HCT116 (cell line): Measurements from ENCODE around the gene TMEM203. TPM values are rescaled to one million over a fixed set of nuclear protein-coding genes. Genes with fewer than 3 reads are reported as not detected.

Experiments
- ATAC-seq: fragments of 200-7000 bp; cut with Tn5 transposase; 2 replicates; pipeline ENCODE4 v1.9.1; 2020; ENCODE audit warnings: mild to moderate bottlenecking, moderate library complexity
- BruUV-seq: library from RNA; stranded (reverse); fragments of 400-500 nt; replicated peaks from 2 replicates; lab custom pipeline; 2021; lab: Mats Ljungman, UMichigan
- CTCF ChIA-PET: fragments of 300-600 bp; sonication (Branson Sonifier 250); formaldehyde crosslinking; loops from one replicate; lab custom pipeline; 2021; ENCODE audit warnings: antibody characterized with exemption; lab: Charles Lee
- POLR2A ChIA-PET: fragments of 300-600, 350-600 bp; sonication (Branson Sonifier 250); formaldehyde crosslinking; loops from one replicate; lab custom pipeline; 2021; ENCODE audit warnings: antibody characterized with exemption; lab: Charles Lee
- RAD21 ChIA-PET, 2 experiments: fragments of 300-600 bp; sonication (Branson Sonifier 250); formaldehyde crosslinking; loops; one replicate each; lab custom pipeline; 2023; ENCODE audit warnings: low total read pairs in 2 of 2; ENCODE audit not compliant: uncharacterized antibody in 2 of 2, unreplicated experiment in 2 of 2, low non-redundant PET in 1 of 2; lab: Charles Lee
- DNase-seq: peaks from one replicate; pipeline ENCODE4 v3.0.0-alpha.2; 2010; ENCODE audit warnings: low read depth, low spot score
- H2AFZ ChIP-seq: fragments of 200-600 bp; shearing (Covaris generic), sonication (generic); 2 replicates; pipeline ENCODE4 v1.6.1; 2017; ENCODE audit warnings: low read depth, mixed run types, mixed read lengths, antibody characterized with exemption, low read length; ENCODE audit not compliant: poor library complexity, severe bottlenecking
- H3K27ac ChIP-seq: 2 replicates; pipeline ENCODE4 v1.5.1; 2012; ENCODE audit warnings: low read depth, low read length
- H3K27me3 ChIP-seq: fragments of 200-600 bp; sonication (generic); 2 replicates; pipeline ENCODE4 v1.6.1; 2016; ENCODE audit warnings: mixed run types, low read length, mixed read lengths; ENCODE audit not compliant: insufficient read depth
- H3K36me3 ChIP-seq, 2 experiments: fragments of 200-500 bp in 1 of 2; fragments of 200-600 bp in 1 of 2; sonication (Bioruptor generic) in 1 of 2; sonication (generic) in 1 of 2; 2 replicates each; pipeline versions ENCODE4 v1.5.1 to v1.6.1; 2014 to 2016; ENCODE audit warnings: low read length in 2 of 2, inconsistent platforms in 1 of 2, mixed read lengths in 1 of 2, mixed run types in 1 of 2; ENCODE audit not compliant: insufficient read depth in 2 of 2, control insufficient read depth in 1 of 2
- H3K4me1 ChIP-seq, 2 experiments: fragments of 200-600 bp in 1 of 2; sonication (generic) in 1 of 2; 2 replicates each; pipeline versions ENCODE4 v1.5.1 to v1.6.1; 2012 to 2017; ENCODE audit warnings: low read length in 2 of 2, inconsistent platforms in 1 of 2, mild to moderate bottlenecking in 1 of 2, mixed read lengths in 1 of 2, mixed run types in 1 of 2, moderate library complexity in 1 of 2; ENCODE audit not compliant: insufficient read depth in 2 of 2, control insufficient read depth in 1 of 2
- H3K4me2 ChIP-seq: fragments of 200-600 bp; sonication (generic); 2 replicates; pipeline ENCODE4 v1.6.1; 2017; ENCODE audit warnings: mixed run types, low read length, mixed read lengths
- H3K4me3 ChIP-seq, 2 experiments: fragments of 200-600 bp in 1 of 2; sonication (generic) in 1 of 2; replicated peaks in 1 of 2; 2 replicates each; pipeline ENCODE4 v1.5.1; 2011 to 2016; ENCODE audit warnings: low read length in 2 of 2, control low read depth in 1 of 2, low read depth in 1 of 2, mild to moderate bottlenecking in 1 of 2, mixed read lengths in 1 of 2, mixed run types in 1 of 2
- H3K79me2 ChIP-seq: fragments of 200-600 bp; sonication (generic); 2 replicates; pipeline ENCODE4 v1.6.1; 2017; ENCODE audit warnings: mild to moderate bottlenecking, mixed run types, low read length, moderate library complexity, mixed read lengths; ENCODE audit not compliant: insufficient read depth
- H3K9ac ChIP-seq: fragments of 200-600 bp; sonication (generic); 2 replicates; pipeline ENCODE4 v1.6.1; 2016; ENCODE audit warnings: low read length, mixed read lengths
- H3K9me2 ChIP-seq: fragments of 200-600 bp; sonication (generic), shearing (Covaris generic); 2 replicates; pipeline ENCODE4 v1.6.1; 2017; ENCODE audit warnings: mixed run types, mild to moderate bottlenecking, moderate library complexity; ENCODE audit not compliant: insufficient read depth
- H3K9me3 ChIP-seq, 2 experiments: fragments of 200-500 bp in 1 of 2; fragments of 200-600 bp in 1 of 2; sonication (Bioruptor generic) in 1 of 2; sonication (generic) in 1 of 2; 2 replicates each; pipeline ENCODE4 v1.6.1; 2014 to 2017; ENCODE audit warnings: low read length in 2 of 2, mixed read lengths in 2 of 2, inconsistent platforms in 1 of 2, low read depth in 1 of 2, mild to moderate bottlenecking in 1 of 2, mixed run types in 1 of 2, moderate library complexity in 1 of 2; ENCODE audit not compliant: control insufficient read depth in 1 of 2, insufficient read depth in 1 of 2
- H4K20me1 ChIP-seq: fragments of 200-600 bp; sonication (generic), shearing (Covaris generic); 2 replicates; pipeline ENCODE4 v1.6.1; 2017; ENCODE audit warnings: mixed run types, mild to moderate bottlenecking, moderate library complexity; ENCODE audit not compliant: insufficient read depth
- ATF3 ChIP-seq: IDR thresholded peaks from 2 replicates; pipeline ENCODE4 v1.6.1; 2012
- CBX3 ChIP-seq: IDR thresholded peaks from 2 replicates; pipeline ENCODE4 v1.6.1; 2012; ENCODE audit warnings: low read depth
- CEBPB ChIP-seq: IDR thresholded peaks from 2 replicates; pipeline ENCODE4 v1.6.1; 2012; ENCODE audit warnings: low read depth
- CTCF ChIP-seq, 3 experiments: fragments of 200-600 bp in 1 of 3; sonication (generic) in 1 of 3; IDR thresholded peaks in 2 of 3; conservative IDR thresholded peaks in 1 of 3; 2 replicates each; pipeline ENCODE4 v1.5.1; 2012 to 2017; ENCODE audit warnings: low read depth in 2 of 3, low read length in 2 of 3, antibody characterized with exemption in 1 of 3, borderline replicate concordance in 1 of 3, control low read depth in 1 of 3, mild to moderate bottlenecking in 1 of 3, mixed read lengths in 1 of 3, mixed run types in 1 of 3, moderate library complexity in 1 of 3; ENCODE audit not compliant: insufficient read depth in 1 of 3
- EGR1 ChIP-seq: IDR thresholded peaks from 2 replicates; pipeline ENCODE4 v1.6.1; 2012; ENCODE audit warnings: low read depth
- ELF1 ChIP-seq: IDR thresholded peaks from 2 replicates; pipeline ENCODE4 v1.6.1; 2012; ENCODE audit warnings: low read depth, borderline replicate concordance
- EZH2phosphoT487 ChIP-seq: fragments of 200-600 bp; IDR thresholded peaks from 2 replicates; pipeline ENCODE4 v1.6.1; 2018; ENCODE audit warnings: antibody characterized with exemption, borderline replicate concordance
- FOSL1 ChIP-seq: IDR thresholded peaks from 2 replicates; pipeline ENCODE4 v1.6.1; 2012; ENCODE audit warnings: low read depth
- JUND ChIP-seq: IDR thresholded peaks from 2 replicates; pipeline ENCODE4 v1.6.1; 2012
- MAX ChIP-seq: IDR thresholded peaks from 2 replicates; pipeline ENCODE4 v1.6.1; 2012
- RAD21 ChIP-seq: IDR thresholded peaks from 2 replicates; pipeline ENCODE4 v1.6.1; 2012; ENCODE audit warnings: low read depth, mild to moderate bottlenecking
- SIN3A ChIP-seq: IDR thresholded peaks from 2 replicates; pipeline ENCODE4 v1.6.1; 2012; ENCODE audit warnings: low read depth
- TCF7L2 ChIP-seq: IDR thresholded peaks from 2 replicates; pipeline ENCODE4 v1.7.0; 2011; ENCODE audit warnings: borderline replicate concordance, inconsistent platforms; ENCODE audit not compliant: insufficient read depth, insufficient read length; ENCODE audit errors: extremely low read depth
- YY1 ChIP-seq: IDR thresholded peaks from 2 replicates; pipeline ENCODE4 v1.6.1; 2011; ENCODE audit warnings: low read length, low read depth, moderate library complexity, mild to moderate bottlenecking; ENCODE audit not compliant: insufficient replicate concordance; ENCODE audit errors: extremely low read depth
- ZNF274 ChIP-seq: fragments of 200-500 bp; sonication (Bioruptor generic); IDR thresholded peaks from 2 replicates; pipeline ENCODE4 v1.6.1; 2014; ENCODE audit warnings: mild to moderate bottlenecking, low read depth, low read length, inconsistent platforms
- intact Hi-C: fragments of 100-400 bp; cut with micrococcal nuclease; formaldehyde crosslinking; loops from 2 replicates; pipeline ENCODE4 v1.10.0; 2022
- total RNA-seq: library from RNA; stranded (reverse); gene quantifications from one replicate; pipeline ENCODE4 v1.2.1, GENCODE V29; 2021; ENCODE audit not compliant: unreplicated experiment
- TF ChIP-seq, protein P1 (sequence below): IDR thresholded peaks from 2 replicates; pipeline ENCODE4 v1.6.1; 2011; ENCODE audit warnings: mild to moderate bottlenecking, low read length, moderate library complexity; ENCODE audit not compliant: insufficient replicate concordance; ENCODE audit errors: extremely low read depth

Gene TMEM203
- total RNA-seq, 1 experiment from 2014 or later, result 45.0 TPM

- no peak for TF ChIP-seq TCF7L2
Observed at GRCh38 chr9:137160716-137161557, 44.5 kb downstream of the TMEM203 start (continued).

- CTCF ChIA-PET, result no interaction called here
- H3K27ac ChIP-seq, result no peak overlapping the region
- H3K79me2 ChIP-seq, result no peaks in the 10 kb centered on the region
- POLR2A ChIA-PET, result interaction anchor here (0.6 kb wide), 1 partner anchor 41 kb away, joined by 4 read pairs; no protein-coding TSS in a partner anchor
- H3K27me3 ChIP-seq, result no peaks in the 10 kb centered on the region
- no peak for ATAC-seq
- H3K4me2 ChIP-seq, result no peak overlapping the region
- no peak overlapping the region for H3K4me3 ChIP-seq
- no peak overlapping the region for H2AFZ ChIP-seq
- intact Hi-C loops, result no loop called here
- H3K36me3 ChIP-seq, result no peaks in the 10 kb centered on the region
- H3K9me2 ChIP-seq, result no peaks in the 10 kb centered on the region
- no peaks in the 10 kb centered on the region for H4K20me1 ChIP-seq
- RAD21 ChIA-PET, result no interaction called here
- BruUV-seq, result no TSS peak
- no peaks in the 10 kb centered on the region for H3K9me3 ChIP-seq
- no peak overlapping the region for H3K9ac ChIP-seq
- TF ChIP-seq RAD21 (no peak), ZNF274 (no peak), ATF3 (no peak), TCF7L2 (no peak), SIN3A (no peak), JUND (no peak), CEBPB (no peak), CBX3 (no peak), ELF1 (no peak), CTCF (IDR thresholded peaks at IDR 0.05 in 2 of 3, conservative IDR thresholded peaks at IDR 0.05 in 1 of 3; ENCODE audit: borderline replicate concordance in 1 of 3, insufficient read depth in 1 of 3, low read depth in 2 of 3, low read length in 2 of 3) (no peak), MAX (no peak), EGR1 (no peak), YY1 (no peak), EZH2phosphoT487 (no peak), FOSL1 (no peak)
- TF ChIP-seq, protein P1, sequence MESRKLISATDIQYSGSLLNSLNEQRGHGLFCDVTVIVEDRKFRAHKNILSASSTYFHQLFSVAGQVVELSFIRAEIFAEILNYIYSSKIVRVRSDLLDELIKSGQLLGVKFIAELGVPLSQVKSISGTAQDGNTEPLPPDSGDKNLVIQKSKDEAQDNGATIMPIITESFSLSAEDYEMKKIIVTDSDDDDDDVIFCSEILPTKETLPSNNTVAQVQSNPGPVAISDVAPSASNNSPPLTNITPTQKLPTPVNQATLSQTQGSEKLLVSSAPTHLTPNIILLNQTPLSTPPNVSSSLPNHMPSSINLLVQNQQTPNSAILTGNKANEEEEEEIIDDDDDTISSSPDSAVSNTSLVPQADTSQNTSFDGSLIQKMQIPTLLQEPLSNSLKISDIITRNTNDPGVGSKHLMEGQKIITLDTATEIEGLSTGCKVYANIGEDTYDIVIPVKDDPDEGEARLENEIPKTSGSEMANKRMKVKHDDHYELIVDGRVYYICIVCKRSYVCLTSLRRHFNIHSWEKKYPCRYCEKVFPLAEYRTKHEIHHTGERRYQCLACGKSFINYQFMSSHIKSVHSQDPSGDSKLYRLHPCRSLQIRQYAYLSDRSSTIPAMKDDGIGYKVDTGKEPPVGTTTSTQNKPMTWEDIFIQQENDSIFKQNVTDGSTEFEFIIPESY, result no peak
- peaks cover 7 to 53% of the 10 kb centered on the region in 2 experiments; a peak in 3 of 4 replicates for H3K4me1 ChIP-seq
- no peak for DNase-seq
Observed at GRCh38 chr9:137160054-137160425, 45.4 kb downstream of the TMEM203 start.
